Heart right ventricle (tissue), 16 donors: Measurements from ENCODE around the gene DLEU7. TPM values are rescaled to one million over a fixed set of nuclear protein-coding genes. Genes with fewer than 3 reads are reported as not detected.
A peak's percentile ranks its signal among the peaks of the same experiment; 100 is the strongest.

ENCODE experiments used
- ATAC-seq, 8 donors: fragments of 200-7000 bp; cut with Tn5 transposase; one replicate each; pipeline ENCODE4 v1.9.1; 2020; ENCODE audit warnings: mild to moderate bottlenecking in 8 of 8, moderate library complexity in 8 of 8, moderate number of reproducible peaks in 1 of 8
- DNase-seq, 2 donors: peaks; one replicate each; pipeline ENCODE4 v3.0.0-alpha.2; 2020
- H3K27ac ChIP-seq, 10 donors: fragments of 200-600 bp; sonication (generic) in 2 of 10; one replicate each; pipeline versions ENCODE4 v1.5.0 to v1.8.0; 2020 to 2022; ENCODE audit warnings: mild to moderate bottlenecking in 3 of 10
- H3K27me3 ChIP-seq, 7 donors: fragments of 200-600 bp; one replicate each; pipeline ENCODE4 v1.8.0; 2021 to 2022; ENCODE audit warnings: mild to moderate bottlenecking in 2 of 7
- H3K36me3 ChIP-seq, 9 donors: fragments of 200-600 bp; sonication (generic) in 1 of 9; one replicate each; pipeline versions ENCODE4 v1.5.0 to v1.8.0; 2020 to 2022; ENCODE audit warnings: mild to moderate bottlenecking in 2 of 9
- H3K4me1 ChIP-seq, 9 donors: fragments of 200-600 bp; sonication (generic) in 1 of 9; one replicate each; pipeline versions ENCODE4 v1.5.0 to v1.8.0; 2020 to 2022; ENCODE audit warnings: mild to moderate bottlenecking in 4 of 9
- H3K4me3 ChIP-seq, 10 donors: fragments of 200-600 bp; sonication (generic) in 2 of 10; one replicate each; pipeline versions ENCODE4 v1.5.0 to v1.8.0; 2020 to 2022; ENCODE audit warnings: mild to moderate bottlenecking in 7 of 10, moderate library complexity in 2 of 10
- H3K9me3 ChIP-seq, 11 donors: fragments of 200-600 bp in 10 of 11; sonication (generic) in 2 of 11; one replicate each; pipeline versions ENCODE4 v1.5.0 to v1.8.0; 2013 to 2022; ENCODE audit warnings: mild to moderate bottlenecking in 2 of 11, control low read depth in 1 of 11, moderate library complexity in 1 of 11
- CTCF ChIP-seq, 9 donors: fragments of 200-600 bp; sonication (generic) in 2 of 9; IDR thresholded peaks; one replicate each; pipeline versions ENCODE4 v1.5.0 to v1.8.0; 2021 to 2022; ENCODE audit warnings: antibody characterized with exemption in 9 of 9, mild to moderate bottlenecking in 5 of 9, moderate library complexity in 1 of 9
- WGBS, 2 donors: extraction: QIAGEN DNeasy Blood & Tissue Kit; methylation state at CpG; one replicate each; pipeline ENCODE4 v1.1.7; 2013; ENCODE audit warnings: inconsistent platforms in 1 of 2; 5-methylcytosine and 5-hydroxymethylcytosine counted together
- intact Hi-C, 10 donors: fragments of 100-400 bp; cut with DNase I; formaldehyde crosslinking; loops; one replicate each; pipeline versions ENCODE4 v1.11.1 to v1.14.2; 2022
- polyA plus RNA-seq, 2 donors: library from polyadenylated mRNA; stranded (reverse); fragments of 200-250 nt; gene quantifications; one replicate each; pipeline ENCODE4 v1.2.3, GENCODE V29; 2013
- total RNA-seq, 10 donors: library from RNA; stranded (reverse); fragmentation: NEBNext Ultra II Directional in 3 of 10; extraction: Animal tissue kit (Norgen Biotek cat#: 25700) in 3 of 10; gene quantifications; one replicate each; pipeline versions ENCODE4 v1.2.1 to v1.2.4, GENCODE V29; 2021 to 2023
- donor health status: Arrhythmogenic right ventricular cardiomyopathy.
- donor health status: ischemic (EF 13 %, LVEDD 7.1; RV severe dilation, severe dysfunction).
- donor health status: healthy with polysubstance abuse.
- donor health status: DM: no; HTN: yes; CAD: no.
- donor health status: DM: no; HTN: no; CAD: no.
- donor health status: ischemic (EF 25% LVEDD 6.9; RV normal size, moderate dysfunction).
- donor health status: ischemic (EF 25% LVEDD 5.7; RV mildly dilated, moderate dysfunction).
- donor health status: healthy.
- donor health status: DM: yes; HTN: yes; CAD: no.
- donor health status: Ischemic cardiomyopathy.
- donor health status: ischemic (EF 35%, LVEDD 5.7; RV mildly dilated, moderate dysfunction).
- donor health status: nonischemic (EF 11% LVEDD 7.7; RV severe dilation, severe dysfunction).
- donor health status: DM: yes; HTN: yes; CAD: no.
- donor health status: PGD.
- donor health status: ischemic (EF 29% LVEDD 5.4; RV normal size, mild dysfunction).
- donor health status: nonischemic (EF 23%, LVEDD 6.1; RV moderate dilation, normal function).

DLEU7 gene
- total and polyA plus RNA-seq, 12 donors, result 0.03 to 0.49 (median 0.12) TPM; not detected in 7

- Histone ChIP-seq H3K4me1 (peaks cover 3 to 12% (median 5%) of the 10 kb centered on the region in 9 donors), H3K36me3 (no peaks in the 10 kb centered on the region), H3K9me3 (peaks cover 0 to 16% (median 0%) of the 10 kb centered on the region in 11 donors), H3K27ac (no peak overlapping the region), H3K27me3 (no peaks in the 10 kb centered on the region), H3K4me3 (no peak overlapping the region)
- DNase-seq (no peak), ATAC-seq (no peak)
- intact Hi-C loops, result loop anchor here in 8 of 10 donors (10.0 kb wide), 8 partner anchors 109 to 831 kb away; no protein-coding TSS in a partner anchor
- peak in 3 of 9 donors; percentile 12 to 24 (median 19) for TF ChIP-seq CTCF (IDR thresholded peaks at IDR 0.05)
Measured at GRCh38 chr13:50805805-50806204, 37.7 kb downstream of the DLEU7 start.

GRCh38 chr13:50801087-50801931, 42.2 kb downstream of the DLEU7 start:
- peak; percentile 56 to 87 (median 80) for TF ChIP-seq CTCF (IDR thresholded peaks at IDR 0.05)
- H3K27ac ChIP-seq, result peak overlapping the region in 9 of 10 donors; percentile 4 to 63 (median 38)
- H3K36me3 ChIP-seq, result no peaks in the 10 kb centered on the region
- H3K9me3 ChIP-seq, result peaks cover 0 to 16% (median 0%) of the 10 kb centered on the region in 11 donors
- peak overlapping the region in 2 of 10 donors; percentile 21 to 22 for H3K4me3 ChIP-seq
- intact Hi-C loops, result loop anchor here (1.0 to 10.0 kb wide), 21 partner anchors 111 to 827 kb away; partner anchors contain the start of gene TRIM13 (in 2 of the 10)
- ATAC-seq (peak; percentile 89 to 95 (median 93)), DNase-seq (peak in 1 of 2 donors; percentile 82)
- WGBS, 2 donors, result 29 to 32% methylated on average over 13 of the region's 13 CpGs
- H3K27me3 ChIP-seq, result no peaks in the 10 kb centered on the region
- peaks cover 3 to 41% (median 25%) of the 10 kb centered on the region in 9 donors for H3K4me1 ChIP-seq

GRCh38 chr13:50800091-50800739, 43.3 kb downstream of the DLEU7 start:
- H3K9me3 ChIP-seq, result peaks cover 0 to 9% (median 0%) of the 10 kb centered on the region in 11 donors
- no peak for DNase-seq
- no peak overlapping the region for H3K4me3 ChIP-seq
- H3K36me3 ChIP-seq, result no peaks in the 10 kb centered on the region
- H3K27me3 ChIP-seq, result no peaks in the 10 kb centered on the region
- intact Hi-C loops, result loop anchor here (2.0 to 10.0 kb wide), 20 partner anchors 112 to 825 kb away; partner anchors contain the start of gene TRIM13 (in 2 of the 10)
- H3K27ac ChIP-seq, result peak overlapping the region in 6 of 10 donors; percentile 4 to 63 (median 30)
- 37 to 45% methylated on average over 6 of the region's 6 CpGs for WGBS, 2 donors
- TF ChIP-seq CTCF (IDR thresholded peaks at IDR 0.05), result no peak
- ATAC-seq, result peak in 6 of 8 donors; percentile 10 to 66 (median 35)
- peaks cover 3 to 41% (median 25%) of the 10 kb centered on the region in 9 donors for H3K4me1 ChIP-seq

- peaks cover 3 to 41% (median 25%) of the 10 kb centered on the region in 9 donors for H3K4me1 ChIP-seq
- WGBS, 2 donors, result 93 to 94% methylated on average over 2 of the region's 2 CpGs
- no peaks in the 10 kb centered on the region for H3K27me3 ChIP-seq
- H3K9me3 ChIP-seq, result no peaks in the 10 kb centered on the region
- intact Hi-C loops, result loop anchor here in 8 of 10 donors (5.0 to 10.0 kb wide), 10 partner anchors 107 to 822 kb away; no protein-coding TSS in a partner anchor
- H3K4me3 ChIP-seq, result no peak overlapping the region
- DNase-seq (no peak), ATAC-seq (no peak)
- no peak overlapping the region for H3K27ac ChIP-seq
- no peak for TF ChIP-seq CTCF (IDR thresholded peaks at IDR 0.05)
- H3K36me3 ChIP-seq, result no peaks in the 10 kb centered on the region
Measured at GRCh38 chr13:50798923-50799322, 44.6 kb downstream of the DLEU7 start.
